GM12878 (cell line): ENCODE measurements around the gene MCUB. TPM values are rescaled to one million over a fixed set of nuclear protein-coding genes. Genes with fewer than 3 reads are reported as not detected.
"Not testable (repeated sequence)": the region's sequence is repeated elsewhere in the genome, so short reads cannot be mapped to it uniquely, and the experiment has no call there.

ENCODE experiments used
- ATAC-seq: fragments of 200-7000 bp; cut with Tn5 transposase; 3 replicates; pipeline ENCODE4 v1.9.1; 2020; ENCODE audit warnings: mild to moderate bottlenecking, moderate library complexity
- BruUV-seq: library from RNA; stranded (reverse); fragments of 400-500 nt; replicated peaks from 2 replicates; lab custom pipeline; 2021; lab: Mats Ljungman, UMichigan
- CTCF ChIA-PET: fragments of 300-600 bp; sonication (Branson Sonifier 250); formaldehyde crosslinking; extraction: SDS; loops from one replicate; lab custom pipeline; 2021; ENCODE audit warnings: inconsistent platforms; lab: Yijun Ruan, JAX
- POLR2A ChIA-PET: fragments of 350-600 bp; formaldehyde crosslinking; extraction: SDS; loops from one replicate; lab custom pipeline; 2021; ENCODE audit warnings: inconsistent platforms; lab: Charles Lee
- RAD21 ChIA-PET: fragments of 300-600 bp; sonication (Branson Sonifier 250); formaldehyde crosslinking; loops from one replicate; lab custom pipeline; 2023; ENCODE audit warnings: antibody characterized with exemption; ENCODE audit not compliant: unreplicated experiment; lab: Charles Lee
- SMC1A ChIA-PET: fragments of 300-600 bp; sonication (Branson Sonifier 250); formaldehyde crosslinking; loops from one replicate; lab custom pipeline; 2023; ENCODE audit not compliant: unreplicated experiment, uncharacterized antibody; lab: Charles Lee
- DNase-seq: peaks from one replicate; pipeline ENCODE4 v3.0.0-alpha.2; 2011; ENCODE audit warnings: low read depth, low spot score
- FAIRE-seq: peaks from 3 replicates; lab custom pipeline; 2011; peaks lifted over from hg19 to GRCh38; lab: Jason Lieb, UNC
- H2AFZ ChIP-seq: 2 replicates; pipeline ENCODE4 v1.6.0; 2011; ENCODE audit warnings: low read depth, low read length, control low read depth; ENCODE audit not compliant: control insufficient read depth
- H3K27ac ChIP-seq: 2 replicates; pipeline ENCODE4 v1.5.1; 2011; ENCODE audit warnings: control low read depth; ENCODE audit not compliant: control insufficient read depth, insufficient read depth
- H3K27me3 ChIP-seq, 2 experiments: replicated peaks in 1 of 2; 2 replicates each; pipeline versions ENCODE4 v1.6.0 to v1.6.1; 2011; ENCODE audit warnings: low read length in 1 of 2; ENCODE audit not compliant: control insufficient read depth in 2 of 2, insufficient read depth in 2 of 2
- H3K36me3 ChIP-seq, 2 experiments: 2 replicates each; pipeline ENCODE4 v1.5.1; 2011; ENCODE audit warnings: low read length in 1 of 2; ENCODE audit not compliant: control insufficient read depth in 2 of 2, insufficient read depth in 2 of 2
- H3K4me1 ChIP-seq: 2 replicates; pipeline ENCODE4 v1.6.1; 2011; ENCODE audit warnings: mild to moderate bottlenecking, low read length, moderate library complexity, mixed read lengths; ENCODE audit not compliant: control insufficient read depth, insufficient read depth
- H3K4me2 ChIP-seq: 2 replicates; pipeline ENCODE4 v1.6.0; 2011; ENCODE audit warnings: control low read depth; ENCODE audit not compliant: control insufficient read depth, insufficient read depth
- H3K4me3 ChIP-seq: fragments of 200-600 bp; sonication (generic); 2 replicates; pipeline ENCODE4 v1.5.1; 2016
- H3K79me2 ChIP-seq: 2 replicates; pipeline ENCODE4 v1.6.0; 2011; ENCODE audit warnings: low read length; ENCODE audit not compliant: control insufficient read depth, insufficient read depth
- H3K9ac ChIP-seq: 2 replicates; pipeline ENCODE4 v1.8.0; 2011; ENCODE audit warnings: low read length, control low read depth, mixed read lengths; ENCODE audit not compliant: control insufficient read depth, insufficient read depth
- H3K9me3 ChIP-seq: replicated peaks from 3 replicates; pipeline ENCODE4 v1.5.1; 2011; ENCODE audit warnings: mild to moderate bottlenecking, low read length; ENCODE audit not compliant: control insufficient read depth, insufficient read depth
- H4K20me1 ChIP-seq: 2 replicates; pipeline ENCODE4 v1.6.0; 2011; ENCODE audit not compliant: control insufficient read depth, insufficient read depth
- BCL11A ChIP-seq: IDR thresholded peaks from 2 replicates; pipeline ENCODE4 v1.6.1; 2011; ENCODE audit warnings: low read depth, low read length
- GATAD2B ChIP-seq: fragments of 450-650 bp; conservative IDR thresholded peaks from 2 replicates; pipeline ENCODE4 v1.6.1; 2017; ENCODE audit warnings: low read depth, mild to moderate bottlenecking, moderate library complexity
- MXI1 ChIP-seq: fragments of 150-350 bp; IDR thresholded peaks from 2 replicates; pipeline ENCODE4 v1.6.1; 2011; ENCODE audit warnings: low read depth, mild to moderate bottlenecking, inconsistent platforms, low read length, improper control_type of control experiment
- NFIC ChIP-seq: IDR thresholded peaks from 2 replicates; pipeline ENCODE4 v1.6.1; 2012; ENCODE audit warnings: low read depth, mild to moderate bottlenecking, inconsistent platforms, low read length, moderate library complexity
- PAX5 ChIP-seq: IDR thresholded peaks from 2 replicates; pipeline ENCODE4 v1.6.1; 2011; ENCODE audit warnings: low read depth, low read length, borderline replicate concordance
- POLR2AphosphoS5 ChIP-seq: IDR thresholded peaks from 2 replicates; pipeline ENCODE4 v1.6.1; 2011; ENCODE audit warnings: mild to moderate bottlenecking, low read length, inconsistent platforms
- POU2F2 ChIP-seq: IDR thresholded peaks from 3 replicates; pipeline ENCODE4 v1.6.1; 2011; ENCODE audit warnings: low read depth, mild to moderate bottlenecking, low read length, borderline replicate concordance
- RUNX3 ChIP-seq: IDR thresholded peaks from 2 replicates; pipeline ENCODE4 v1.6.1; 2012; ENCODE audit warnings: low read length, inconsistent platforms
- SP1 ChIP-seq: IDR thresholded peaks from one replicate; pipeline ENCODE4 v1.6.1; 2011; ENCODE audit warnings: low read depth, low read length
- SUPT20H ChIP-seq: IDR thresholded peaks from 2 replicates; pipeline ENCODE4 v1.6.1; 2011; ENCODE audit warnings: low read depth, mild to moderate bottlenecking, low read length, moderate library complexity, borderline replicate concordance; ENCODE audit not compliant: control insufficient read depth
- SUZ12 ChIP-seq: fragments of 200-600 bp; sonication (generic); IDR thresholded peaks from one replicate; pipeline ENCODE4 v1.6.1; 2018; ENCODE audit warnings: antibody characterized with exemption, mild to moderate bottlenecking; ENCODE audit not compliant: unreplicated experiment
- TARDBP ChIP-seq: IDR thresholded peaks from 2 replicates; pipeline ENCODE4 v1.6.1; 2016; ENCODE audit warnings: borderline replicate concordance
- WGBS: methylation state at CpG from one replicate; pipeline ENCODE4 v1.1.6; 2016; ENCODE audit warnings: low lambda C conversion rate; ENCODE audit not compliant: insufficient replicate concordance, insufficient coverage; ENCODE audit errors: missing lambda C conversion rate; 5-methylcytosine and 5-hydroxymethylcytosine counted together
- in situ Hi-C: fragments of 300-500 bp; cut with MboI; formaldehyde crosslinking; loops from 9 replicates; pipeline ENCODE4 v1.14.3; 2018; ENCODE audit warnings: mixed read lengths
- intact Hi-C: fragments of 100-400 bp; cut with micrococcal nuclease; formaldehyde crosslinking; loops from one replicate; pipeline ENCODE4 v1.14.2; 2022; ENCODE audit not compliant: unreplicated experiment
- polyA plus RNA-seq, 11 experiments: library from polyadenylated mRNA; depleted of rRNA in 4 of 11; unstranded in 6 of 11; stranded (reverse) in 5 of 11; fragments of >200 nt; fragmentation: Nextera tagmentation in 4 of 11; fragmentation: Illumina TruSeq in 1 of 11; extraction: Ambion mirVana in 4 of 11; extraction: Trizol in 1 of 11; gene quantifications; 1 replicate in 1 of 11; 2 replicates in 10 of 11; pipeline versions ENCODE4 v1.2.1 to v1.2.3, GENCODE V29; 2011 to 2016; ENCODE audit warnings: inconsistent platforms in 2 of 11, missing spikeins in 2 of 11, low read depth in 1 of 11
- total RNA-seq, 4 experiments: library from RNA; depleted of rRNA in 3 of 4; stranded (reverse); fragments of >200 nt in 3 of 4; fragmentation: Illumina TruSeq in 1 of 4; extraction: Trizol in 1 of 4; gene quantifications; 2 replicates each; pipeline versions ENCODE4 v1.2.1 to v1.2.3, GENCODE V29; 2013 to 2021
- TF ChIP-seq, protein P1 (sequence below): fragments of 450-650 bp; IDR thresholded peaks from 2 replicates; pipeline ENCODE4 v1.6.1; 2016; ENCODE audit warnings: mild to moderate bottlenecking

Gene MCUB
- total and polyA plus RNA-seq, 10 of the 15 experiments (the other 5 are each of a cell fraction or from before 2014, with no cell fraction given): 4.7 to 63.7 (median 39.4) TPM

- FAIRE-seq, H3K9me3 ChIP-seq, H3K4me1 ChIP-seq, DNase-seq, intact Hi-C loops, H3K4me2 ChIP-seq, H3K79me2 ChIP-seq, H3K27ac ChIP-seq, H3K4me3 ChIP-seq, H4K20me1 ChIP-seq, H3K9ac ChIP-seq, RAD21 ChIA-PET, in situ Hi-C loops, H3K27me3 ChIP-seq, H2AFZ ChIP-seq, H3K36me3 ChIP-seq, SMC1A ChIA-PET, POLR2A ChIA-PET, ATAC-seq, CTCF ChIA-PET, BruUV-seq: not testable (repeated sequence)
- WGBS: 100% methylated on average over 2 of the region's 5 CpGs
These were observed 20.0 kb downstream of the MCUB start for GRCh38 chr4:109579997-109580396.

DNA sequence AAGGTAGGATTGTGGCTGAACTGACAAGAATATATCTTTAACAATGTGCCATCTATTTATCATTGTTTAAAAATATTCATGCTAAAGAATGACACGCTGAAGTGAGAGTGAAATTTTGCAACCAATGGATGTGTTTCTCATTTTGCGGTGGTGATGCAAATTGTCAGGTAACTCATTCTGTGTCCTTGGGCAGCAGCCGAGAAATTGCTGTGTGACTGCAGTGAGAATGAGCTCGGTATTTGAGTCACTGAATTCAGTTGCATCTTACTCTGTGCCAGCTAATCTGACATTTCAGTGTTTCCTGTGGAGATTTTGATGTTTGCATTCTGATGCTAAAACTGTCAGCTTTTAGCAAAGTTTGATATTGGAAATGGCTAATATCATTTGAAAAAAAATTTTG, 28.1 kb downstream of the MCUB start:
- Histone ChIP-seq H3K9me3 (no peaks in the 10 kb centered on the region; the same call in 2 of the 3 replicates), H3K27me3 (no peaks in the 10 kb centered on the region), H3K36me3 (no peaks in the 10 kb centered on the region), H3K4me2 (peak overlapping the region; percentile 59; the same call in 1 of the 2 replicates), H2AFZ (no peak overlapping the region), H3K79me2 (no peaks in the 10 kb centered on the region), H4K20me1 (peaks cover 3% of the 10 kb centered on the region), H3K27ac (no peak overlapping the region), H3K4me1 (peaks cover 9% of the 10 kb centered on the region; the same call in 1 of the 2 replicates), H3K4me3 (peak overlapping the region; percentile 3; the same call in 1 of the 2 replicates), H3K9ac (no peak overlapping the region)
- BruUV-seq: no TSS peak
- CTCF ChIA-PET: interaction anchor here (0.7 to 1.8 kb wide), 3 partner anchors 12 to 75 kb away, joined by 3 to 6 read pairs (median 3); no protein-coding TSS in a partner anchor
- FAIRE-seq (peak; percentile 47), DNase-seq (peak; percentile 58), ATAC-seq (peak; percentile 100)
- in situ Hi-C loops (no loop called here), intact Hi-C loops (loop anchor here (2.0 kb wide), 1 partner anchor 27 kb away; the partner anchor contains the start of gene MCUB)
- RAD21 ChIA-PET: interaction anchor here (1.1 to 1.2 kb wide), 2 partner anchors 28 to 30 kb away, joined by 4 to 5 read pairs; partner anchors contain the start of gene MCUB
- POLR2A ChIA-PET: no interaction called here
- SMC1A ChIA-PET: interaction anchor here (0.6 to 2.1 kb wide), 6 partner anchors 11 to 827 kb away, joined by 3 to 15 read pairs (median 4); partner anchors contain the start of gene MCUB
- WGBS: 0% methylated on average over 4 of the region's 4 CpGs
- no peak for TF ChIP-seq GATAD2B
- TF ChIP-seq POLR2AphosphoS5: no peak
- no peak for TF ChIP-seq SP1
- no peak for TF ChIP-seq SUPT20H
- TF ChIP-seq, protein P1, sequence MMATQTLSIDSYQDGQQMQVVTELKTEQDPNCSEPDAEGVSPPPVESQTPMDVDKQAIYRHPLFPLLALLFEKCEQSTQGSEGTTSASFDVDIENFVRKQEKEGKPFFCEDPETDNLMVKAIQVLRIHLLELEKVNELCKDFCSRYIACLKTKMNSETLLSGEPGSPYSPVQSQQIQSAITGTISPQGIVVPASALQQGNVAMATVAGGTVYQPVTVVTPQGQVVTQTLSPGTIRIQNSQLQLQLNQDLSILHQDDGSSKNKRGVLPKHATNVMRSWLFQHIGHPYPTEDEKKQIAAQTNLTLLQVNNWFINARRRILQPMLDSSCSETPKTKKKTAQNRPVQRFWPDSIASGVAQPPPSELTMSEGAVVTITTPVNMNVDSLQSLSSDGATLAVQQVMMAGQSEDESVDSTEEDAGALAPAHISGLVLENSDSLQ: peak; percentile 18; the same call in 1 of the 2 replicates
- no peak for TF ChIP-seq TARDBP
- no peak for TF ChIP-seq MXI1
- peak; percentile 30; the same call in 1 of the 2 replicates for TF ChIP-seq PAX5
- TF ChIP-seq SUZ12: no peak
- 0 out of 2 replicates have a peak, but pooled peaks have one; percentile 41 for TF ChIP-seq NFIC
- TF ChIP-seq RUNX3: peak; percentile 74
- peak; percentile 82; the same call in 2 of the 3 replicates for TF ChIP-seq POU2F2
- TF ChIP-seq BCL11A: 0 out of 2 replicates have a peak, but pooled peaks have one; percentile 5
